ENCODE results near the gene C6orf89. TPM values are rescaled to one million over a fixed set of nuclear protein-coding genes. Genes with fewer than 3 reads are reported as not detected.

Gene C6orf89
- total RNA-seq, 1 donor from 2014 or later, result 29.9 TPM

GRCh38 chr6:36867471-36868224, 18.1 kb upstream of the C6orf89 start:
- no peak for DNase-seq (ENCODE audit: low spot score, unreplicated experiment)
- Mint-ChIP-seq H3K4me3 (ENCODE audit: low read depth) (no peak overlapping the region), H3K27me3 (no peaks in the 10 kb centered on the region), H3K36me3 (ENCODE audit: insufficient read depth) (peaks cover 30% of the 10 kb centered on the region), H3K9me3 (ENCODE audit: low read depth) (no peaks in the 10 kb centered on the region), H3K4me1 (ENCODE audit: low read depth) (peaks cover 18% of the 10 kb centered on the region), H3K27ac (no peak overlapping the region)
- TF ChIP-seq, protein P1, sequence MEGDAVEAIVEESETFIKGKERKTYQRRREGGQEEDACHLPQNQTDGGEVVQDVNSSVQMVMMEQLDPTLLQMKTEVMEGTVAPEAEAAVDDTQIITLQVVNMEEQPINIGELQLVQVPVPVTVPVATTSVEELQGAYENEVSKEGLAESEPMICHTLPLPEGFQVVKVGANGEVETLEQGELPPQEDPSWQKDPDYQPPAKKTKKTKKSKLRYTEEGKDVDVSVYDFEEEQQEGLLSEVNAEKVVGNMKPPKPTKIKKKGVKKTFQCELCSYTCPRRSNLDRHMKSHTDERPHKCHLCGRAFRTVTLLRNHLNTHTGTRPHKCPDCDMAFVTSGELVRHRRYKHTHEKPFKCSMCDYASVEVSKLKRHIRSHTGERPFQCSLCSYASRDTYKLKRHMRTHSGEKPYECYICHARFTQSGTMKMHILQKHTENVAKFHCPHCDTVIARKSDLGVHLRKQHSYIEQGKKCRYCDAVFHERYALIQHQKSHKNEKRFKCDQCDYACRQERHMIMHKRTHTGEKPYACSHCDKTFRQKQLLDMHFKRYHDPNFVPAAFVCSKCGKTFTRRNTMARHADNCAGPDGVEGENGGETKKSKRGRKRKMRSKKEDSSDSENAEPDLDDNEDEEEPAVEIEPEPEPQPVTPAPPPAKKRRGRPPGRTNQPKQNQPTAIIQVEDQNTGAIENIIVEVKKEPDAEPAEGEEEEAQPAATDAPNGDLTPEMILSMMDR (IDR thresholded peaks at IDR 0.05; ENCODE audit: unreplicated experiment), result no peak

DNA sequence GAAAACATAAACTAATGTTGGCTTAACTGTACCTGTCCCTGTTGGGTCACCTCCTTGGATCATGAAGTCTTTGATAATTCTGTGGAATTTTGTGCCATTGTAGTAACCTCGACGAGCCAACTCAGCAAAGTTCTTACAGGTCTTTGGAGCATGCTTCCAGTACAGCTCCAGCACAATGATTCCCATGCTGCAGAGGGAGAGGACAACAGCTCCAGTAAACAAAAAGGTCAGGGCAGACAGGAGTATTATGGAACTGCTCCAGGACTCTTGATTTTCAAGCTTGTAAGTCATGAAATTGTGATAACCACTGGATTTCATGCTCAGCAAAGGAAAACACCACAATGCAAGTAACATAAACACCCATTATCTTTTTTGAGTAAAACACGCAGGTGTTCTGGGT, 14.1 kb upstream of the C6orf89 start:
- no peak for DNase-seq (ENCODE audit: low spot score, unreplicated experiment)
- Mint-ChIP-seq H3K36me3 (ENCODE audit: insufficient read depth) (peaks cover 16% of the 10 kb centered on the region), H3K27ac (no peak overlapping the region), H3K9me3 (ENCODE audit: low read depth) (no peaks in the 10 kb centered on the region), H3K27me3 (no peaks in the 10 kb centered on the region), H3K4me3 (ENCODE audit: low read depth) (no peak overlapping the region), H3K4me1 (ENCODE audit: low read depth) (peaks cover 15% of the 10 kb centered on the region)
- TF ChIP-seq, protein P1 (IDR thresholded peaks at IDR 0.05; ENCODE audit: unreplicated experiment), result no peak

- peaks cover 7% of the 10 kb centered on the region for H3K27me3 Mint-ChIP-seq
- peak overlapping the region; percentile 98 for H3K4me3 Mint-ChIP-seq (ENCODE audit: low read depth)
- DNase-seq (ENCODE audit: low spot score, unreplicated experiment), result no peak
- H3K4me1 Mint-ChIP-seq (ENCODE audit: low read depth), result peaks cover 13% of the 10 kb centered on the region
- no peaks in the 10 kb centered on the region for H3K9me3 Mint-ChIP-seq (ENCODE audit: low read depth)
- no peak overlapping the region for H3K27ac Mint-ChIP-seq
- TF ChIP-seq, protein P1 (IDR thresholded peaks at IDR 0.05; ENCODE audit: unreplicated experiment), result no peak
- peaks cover 12% of the 10 kb centered on the region for H3K36me3 Mint-ChIP-seq (ENCODE audit: insufficient read depth)
Measured at GRCh38 chr6:36873115-36873514, 12.6 kb upstream of the C6orf89 start.

DNA sequence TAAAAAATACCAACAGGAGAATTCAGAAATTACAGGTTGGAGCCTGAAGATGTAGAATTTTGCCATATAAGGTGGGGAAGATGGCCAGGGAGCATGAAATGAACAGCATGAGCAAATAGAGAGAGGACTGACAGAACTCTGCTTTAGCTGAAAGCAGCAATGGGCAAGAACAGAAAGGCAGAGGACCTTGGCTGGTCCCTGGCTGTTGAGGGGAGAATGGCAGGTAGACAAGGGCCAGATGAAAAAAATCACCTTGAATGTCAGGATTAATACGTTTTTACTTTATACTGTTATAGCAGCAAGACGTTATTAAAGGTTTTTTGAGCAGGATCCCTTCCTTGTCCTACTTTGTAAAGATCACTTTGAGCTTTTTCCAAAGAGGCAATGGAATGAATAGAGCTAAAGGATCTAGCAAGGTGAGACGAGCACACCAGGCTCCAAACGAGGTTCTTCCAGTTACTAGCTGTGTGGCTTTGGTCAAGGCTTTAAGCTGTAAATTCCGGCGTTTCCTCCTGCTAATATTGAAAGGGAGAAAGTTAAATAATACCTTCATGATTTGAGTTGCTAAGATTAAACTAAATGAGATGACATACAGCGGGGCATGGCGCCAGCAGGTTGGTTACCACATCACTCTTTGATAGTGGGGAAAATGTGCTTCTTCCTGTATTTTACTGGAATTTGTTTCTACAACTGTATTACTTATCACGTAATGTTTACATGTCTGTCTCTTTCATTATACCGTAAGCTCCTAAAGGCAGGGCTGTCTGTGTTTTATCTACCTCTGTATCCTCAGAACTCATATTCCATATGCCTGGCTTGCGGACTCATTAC, 11.9 kb upstream of the C6orf89 start:
- peak overlapping the region; percentile 98 for H3K4me3 Mint-ChIP-seq (ENCODE audit: low read depth)
- TF ChIP-seq, protein P1 (IDR thresholded peaks at IDR 0.05; ENCODE audit: unreplicated experiment), result peak; percentile 22
- peaks cover 13% of the 10 kb centered on the region for H3K4me1 Mint-ChIP-seq (ENCODE audit: low read depth)
- no peak for DNase-seq (ENCODE audit: low spot score, unreplicated experiment)
- peaks cover 10% of the 10 kb centered on the region for H3K36me3 Mint-ChIP-seq (ENCODE audit: insufficient read depth)
- no peaks in the 10 kb centered on the region for H3K9me3 Mint-ChIP-seq (ENCODE audit: low read depth)
- peaks cover 11% of the 10 kb centered on the region for H3K27me3 Mint-ChIP-seq
- peak overlapping the region; percentile 99 for H3K27ac Mint-ChIP-seq

GRCh38 chr6:36874443-36875249, 11.1 kb upstream of the C6orf89 start, which contains the start of gene PPIL1:
Gene PPIL1 (minus strand): TSS chr6:36874803. CDS start chr6:36874772, 31 bp downstream.
- peaks cover 18% of the 10 kb centered on the region for H3K27me3 Mint-ChIP-seq
- peak within 1 kb of the TSS; percentile 99 for H3K27ac Mint-ChIP-seq
- peaks cover 13% of the 10 kb centered on the region for H3K4me1 Mint-ChIP-seq (ENCODE audit: low read depth)
- TF ChIP-seq, protein P1 (IDR thresholded peaks at IDR 0.05; ENCODE audit: unreplicated experiment), result peak; percentile 2
- no peaks in the 10 kb centered on the region for H3K9me3 Mint-ChIP-seq (ENCODE audit: low read depth)
- peaks cover 8% of the 10 kb centered on the region for H3K36me3 Mint-ChIP-seq (ENCODE audit: insufficient read depth)
- DNase-seq (ENCODE audit: low spot score, unreplicated experiment), result peak; percentile 62
- H3K4me3 Mint-ChIP-seq (ENCODE audit: low read depth), result peak within 1 kb of the TSS; percentile 98
